DMS114 treated with DMSO at 0.1 percent for 48 hours (cell line): ENCODE data around the gene NEK7.

ENCODE experiments used
- DNase-seq: peaks from one replicate; lab custom pipeline; 2025; ENCODE audit not compliant: unreplicated experiment; lab: John Stamatoyannopoulos, UW

The NEK7 gene

DNA sequence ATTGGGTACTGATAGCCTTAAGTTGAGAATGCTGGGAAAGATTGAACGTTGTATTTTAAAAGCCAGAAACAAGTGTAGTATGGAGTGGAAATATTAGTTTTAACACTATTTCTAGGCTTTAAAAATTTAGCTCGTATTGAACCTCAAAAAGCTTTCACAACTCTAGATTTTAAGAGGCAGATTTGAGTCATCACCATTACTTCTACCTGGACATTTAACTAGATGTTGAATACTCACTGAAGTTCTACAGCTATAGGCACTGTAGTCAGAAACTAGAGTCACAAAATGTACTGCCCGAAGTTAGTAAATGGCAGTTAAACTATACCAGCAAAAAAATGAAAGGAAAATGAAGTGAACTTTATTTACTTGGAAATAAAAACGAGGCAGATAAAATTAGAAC lies 96.5 kb downstream of the NEK7 start:
- no peak for DNase-seq

DNA sequence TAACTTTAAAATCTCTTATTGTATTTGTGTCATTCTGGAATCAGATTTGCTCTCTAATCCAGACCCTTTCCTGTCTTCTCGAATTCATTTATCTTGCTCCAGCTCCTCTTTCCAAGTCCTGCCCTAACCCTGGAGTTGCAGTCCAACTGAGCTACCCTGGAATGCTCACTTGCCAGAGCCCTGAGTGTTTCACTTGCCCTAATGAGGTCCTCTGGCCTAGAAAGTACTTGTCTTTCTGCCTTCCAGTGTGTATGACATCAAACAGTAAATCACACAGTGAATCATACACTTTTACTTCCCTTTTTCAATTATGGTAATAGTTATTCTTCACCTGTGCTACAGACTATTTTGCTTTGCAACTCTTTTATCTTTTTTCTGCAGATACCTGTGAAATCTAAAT lies 96.9 kb downstream of the NEK7 start:
- DNase-seq = no peak

DNA sequence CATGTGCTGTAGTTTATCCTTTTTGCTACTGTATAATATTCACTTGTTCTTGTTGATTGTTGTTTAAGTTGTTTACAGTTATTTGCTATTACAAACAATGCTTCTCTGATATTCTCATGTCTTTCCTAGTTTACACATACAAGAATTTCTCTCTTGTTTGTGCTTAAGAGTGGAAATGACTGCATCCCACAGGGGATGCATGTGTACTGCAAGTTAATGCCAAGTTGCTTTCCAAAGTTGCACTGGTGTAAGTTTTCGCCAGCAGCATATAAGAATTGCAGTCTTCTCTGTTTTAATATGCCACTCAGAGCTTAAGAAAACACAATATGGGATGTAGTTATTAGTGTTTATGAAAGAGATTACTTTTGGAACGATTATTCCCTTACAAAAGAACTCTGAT lies 97.7 kb downstream of the NEK7 start:
- DNase-seq = no peak

DNA sequence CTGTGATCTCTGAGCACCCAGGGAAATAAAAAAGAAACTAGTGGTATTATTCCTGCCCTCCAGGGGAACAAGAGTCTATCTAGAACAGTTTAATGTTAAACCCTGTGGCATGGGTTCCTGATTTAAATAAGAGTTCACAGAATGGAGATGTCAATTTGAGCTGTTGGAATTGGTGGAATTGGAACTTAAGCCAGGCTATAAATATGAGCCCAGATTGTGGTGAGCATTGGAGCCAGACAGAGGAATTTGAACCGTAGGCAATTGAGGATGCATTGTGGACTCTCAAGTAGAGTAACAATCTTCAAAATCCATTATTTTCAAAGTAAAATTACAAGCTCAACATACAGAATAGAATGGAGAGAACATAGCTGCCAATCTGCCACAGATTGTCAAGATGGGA lies 98.2 kb downstream of the NEK7 start:
- DNase-seq = no peak

DNA sequence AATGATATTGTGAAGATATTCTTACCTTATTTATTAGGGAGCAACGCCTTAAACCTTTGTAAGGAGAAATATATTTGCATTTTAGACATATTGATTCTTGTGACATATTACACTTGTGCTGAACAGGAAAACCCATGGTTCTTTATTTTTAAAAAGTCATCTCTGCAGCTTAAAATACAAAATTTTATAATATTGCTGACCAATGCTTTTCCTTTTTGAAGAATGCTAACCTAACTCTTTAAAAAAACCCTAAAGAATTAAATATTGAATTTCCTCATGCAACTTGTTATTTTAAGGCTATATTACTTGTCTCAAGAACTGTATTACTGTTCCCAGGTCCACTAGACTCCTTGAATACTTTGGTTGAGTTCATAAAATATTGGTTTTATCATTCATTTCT lies 99.0 kb downstream of the NEK7 start:
- DNase-seq = no peak

DNA sequence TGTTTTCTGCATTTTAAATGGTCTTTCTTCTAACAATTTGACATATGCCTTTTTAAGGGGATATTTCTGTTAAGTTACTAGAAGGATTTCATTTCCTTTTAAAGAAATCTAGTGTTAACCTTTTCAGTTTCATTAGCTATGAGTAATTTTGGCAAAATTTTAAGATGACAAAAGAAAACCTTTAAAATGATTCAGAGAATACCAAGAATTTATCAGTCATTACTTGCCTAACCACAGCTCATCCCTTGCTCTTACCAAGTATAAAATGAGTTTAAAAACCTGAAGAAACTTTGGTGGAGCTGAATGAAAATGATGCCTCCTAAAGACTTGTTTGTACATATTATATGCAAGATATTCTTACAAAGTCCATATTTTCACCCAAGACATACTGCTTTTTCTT lies 101.7 kb downstream of the NEK7 start:
- DNase-seq = no peak

- DNase-seq = no peak
Measured at GRCh38 chr1:198259333-198260074, 102.7 kb downstream of the NEK7 start.

DNA sequence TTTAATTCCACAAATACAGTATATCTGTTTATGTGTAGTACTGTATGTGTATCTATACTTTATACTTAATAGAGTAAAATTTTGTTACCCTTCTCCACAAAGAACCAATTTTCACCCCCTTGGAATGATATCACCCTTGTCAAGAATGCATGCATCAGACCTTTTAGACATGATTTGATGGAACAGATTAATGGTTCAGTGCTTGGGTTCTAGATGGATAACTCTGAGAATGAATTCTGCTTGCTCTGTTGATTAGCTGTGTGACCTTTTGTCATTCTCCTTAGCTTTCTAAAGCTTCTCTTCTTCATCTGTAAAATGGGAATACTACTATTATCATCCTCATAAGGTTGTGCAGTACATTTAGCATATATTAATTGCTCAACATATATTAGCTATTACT lies 105.1 kb downstream of the NEK7 start:
- DNase-seq = no peak

DNA sequence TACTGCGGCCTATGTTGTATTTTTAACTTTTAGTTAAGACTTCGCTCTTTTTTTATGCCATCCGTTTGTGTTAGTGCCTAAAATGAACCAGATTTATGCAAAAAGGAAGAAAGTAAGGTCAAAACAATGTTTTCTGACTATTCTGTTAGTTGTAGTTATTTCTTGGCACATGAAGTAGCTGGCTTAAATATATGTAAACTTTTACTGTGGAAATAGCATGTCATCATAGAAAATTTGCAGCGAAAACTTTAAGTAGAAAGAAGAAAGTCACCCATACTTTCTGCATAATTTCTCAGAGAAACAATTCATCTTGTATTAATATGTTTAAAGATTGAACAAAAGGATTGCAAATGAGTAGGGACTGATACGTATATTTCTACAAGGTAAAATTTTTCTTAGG lies 106.4 kb downstream of the NEK7 start:
- no peak for DNase-seq

GRCh38 chr1:198264282-198264681 lies 107.5 kb downstream of the NEK7 start:
- no peak for DNase-seq

GRCh38 chr1:198265073-198265661 lies 108.4 kb downstream of the NEK7 start:
- DNase-seq = no peak

DNA sequence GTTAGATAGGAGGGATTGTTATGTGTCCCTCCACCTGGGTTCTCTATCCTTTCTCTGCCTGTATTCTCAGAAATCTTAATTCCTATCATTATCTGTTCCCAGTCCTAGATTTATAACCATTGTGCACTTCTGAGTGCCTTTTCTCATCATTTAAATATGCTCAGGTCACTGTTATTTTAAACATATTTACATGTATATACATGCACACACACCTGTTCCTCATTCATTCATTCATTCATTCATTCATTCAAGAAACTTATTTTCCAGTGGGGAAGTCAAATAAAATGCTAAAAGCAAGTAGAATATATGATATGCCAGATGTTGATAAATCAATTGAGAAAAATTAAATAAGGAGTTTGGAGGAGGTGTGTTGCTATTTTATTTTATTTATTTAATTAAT lies 110.3 kb downstream of the NEK7 start:
- no peak for DNase-seq

DNA sequence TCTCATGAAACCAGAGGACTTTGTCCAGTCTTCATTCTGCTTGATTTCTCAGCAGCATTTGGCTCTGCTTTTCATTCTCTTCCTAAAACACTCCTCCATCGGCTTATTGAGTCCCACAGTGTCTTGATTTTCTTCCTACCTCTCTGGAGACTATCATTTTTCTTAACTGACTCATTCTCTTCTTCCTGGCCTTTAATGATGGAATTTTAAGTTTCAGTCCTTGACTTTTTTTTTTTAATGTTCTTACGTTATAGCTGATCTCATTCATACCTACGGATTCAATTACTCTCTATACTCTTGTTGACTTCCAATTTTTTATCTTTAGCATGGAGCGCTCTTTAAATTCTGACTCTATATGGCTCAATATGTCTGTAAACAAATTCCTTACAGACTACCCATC lies 111.1 kb downstream of the NEK7 start:
- DNase-seq = no peak

DNA sequence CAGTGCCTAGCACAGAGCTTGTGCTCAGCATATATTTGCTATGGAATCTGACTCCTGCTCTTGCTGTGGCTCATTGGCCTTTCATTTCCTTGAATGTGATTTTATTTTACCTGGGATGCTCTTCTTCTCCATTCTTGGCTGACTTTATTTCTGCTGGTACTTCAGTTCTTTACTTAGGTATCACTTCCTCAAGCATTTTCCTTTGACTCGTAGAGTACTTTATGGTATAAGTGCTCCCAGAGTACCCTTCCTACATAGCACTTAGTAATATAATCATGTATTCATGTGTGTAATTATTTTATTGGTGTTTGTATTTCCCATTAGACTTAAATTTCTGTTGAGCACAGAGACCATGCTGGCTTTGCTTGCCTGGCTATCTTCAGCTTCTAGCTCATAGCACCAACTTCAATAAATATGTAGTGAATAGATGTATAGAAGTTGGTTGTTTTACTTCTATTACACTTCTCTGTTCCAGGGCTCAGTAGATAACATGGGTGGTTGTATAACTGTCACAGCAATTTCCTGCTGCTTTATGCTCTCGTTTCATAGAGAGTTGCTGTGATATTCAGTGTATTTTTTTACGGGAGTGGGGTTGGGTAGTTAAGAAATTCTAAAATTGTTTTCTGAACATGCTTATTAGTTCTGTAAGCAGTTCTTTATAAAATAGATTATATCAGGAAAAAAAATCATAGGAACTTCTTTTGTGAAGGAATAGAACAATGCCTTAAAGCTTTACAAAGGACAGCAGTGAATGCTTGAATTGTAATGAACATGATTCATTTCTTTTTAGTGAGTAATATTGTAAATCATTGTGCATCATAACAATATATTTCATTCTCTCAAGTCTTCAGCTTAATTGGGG lies 112.2 kb downstream of the NEK7 start:
- no peak for DNase-seq

DNA sequence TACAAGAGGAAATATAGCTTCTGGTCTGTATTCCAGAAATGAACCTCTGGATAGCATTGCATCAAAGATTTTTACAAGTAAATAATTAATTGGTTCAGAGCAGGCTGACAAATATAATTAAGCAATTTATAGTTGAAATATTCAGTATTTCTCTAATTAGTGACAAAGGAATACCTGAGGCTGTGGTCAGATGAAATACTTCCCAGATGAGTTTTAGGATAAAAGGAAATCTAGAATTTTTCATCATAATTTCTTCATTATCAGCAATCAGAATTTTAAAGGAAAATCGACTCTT lies 112.8 kb downstream of the NEK7 start:
- DNase-seq = no peak

DNA sequence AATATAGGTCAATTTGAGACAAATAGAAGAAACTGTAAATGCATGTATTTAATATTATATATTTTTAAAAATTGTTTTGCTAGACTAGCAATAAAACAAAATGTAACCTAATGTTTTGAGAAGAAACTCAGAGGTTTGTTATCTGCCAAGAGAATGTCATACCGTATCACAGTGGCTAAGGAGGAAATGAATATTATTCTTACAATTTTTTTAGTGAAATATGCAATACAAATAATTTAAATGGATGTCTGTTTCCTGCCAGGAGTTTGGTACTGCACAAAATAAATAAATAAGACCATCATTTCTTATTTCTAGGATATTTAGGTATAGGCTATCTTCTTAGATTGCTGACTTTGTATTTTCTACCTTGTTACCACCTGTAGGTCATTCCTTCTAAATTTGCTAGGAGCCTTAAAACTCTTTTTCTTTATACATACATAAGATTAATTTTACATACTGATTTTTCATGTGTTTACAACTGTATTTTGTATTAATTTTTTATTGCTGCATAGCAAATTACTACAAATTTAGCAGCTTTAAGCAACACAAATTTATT lies 113.6 kb downstream of the NEK7 start:
- no peak for DNase-seq

- DNase-seq = no peak
Measured at GRCh38 chr1:198271467-198271866, 114.7 kb downstream of the NEK7 start.

GRCh38 chr1:198272492-198272891 lies 115.7 kb downstream of the NEK7 start:
- no peak for DNase-seq

- no peak for DNase-seq
Measured at GRCh38 chr1:198273748-198274295, 117.0 kb downstream of the NEK7 start.

- DNase-seq = no peak
Measured at GRCh38 chr1:198275597-198275996, 118.8 kb downstream of the NEK7 start.

DNA sequence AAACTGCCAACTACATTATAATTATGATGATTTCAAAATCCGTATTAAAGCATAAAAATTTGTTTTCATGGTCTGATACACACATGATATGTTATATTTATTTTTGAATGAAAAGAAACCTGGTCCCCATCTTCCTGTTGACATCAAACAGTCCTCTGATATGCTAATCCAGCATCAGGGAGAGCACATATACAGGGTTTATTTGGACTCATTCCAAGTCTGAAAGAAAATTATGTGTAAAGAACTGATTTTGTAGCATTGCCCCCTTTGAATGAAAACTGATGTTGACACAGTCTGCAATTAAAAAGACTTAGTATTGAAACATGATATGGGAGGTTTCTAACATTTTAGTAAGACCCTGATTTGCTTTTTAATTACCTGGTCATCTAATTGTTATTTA lies 119.4 kb downstream of the NEK7 start:
- no peak for DNase-seq

DNA sequence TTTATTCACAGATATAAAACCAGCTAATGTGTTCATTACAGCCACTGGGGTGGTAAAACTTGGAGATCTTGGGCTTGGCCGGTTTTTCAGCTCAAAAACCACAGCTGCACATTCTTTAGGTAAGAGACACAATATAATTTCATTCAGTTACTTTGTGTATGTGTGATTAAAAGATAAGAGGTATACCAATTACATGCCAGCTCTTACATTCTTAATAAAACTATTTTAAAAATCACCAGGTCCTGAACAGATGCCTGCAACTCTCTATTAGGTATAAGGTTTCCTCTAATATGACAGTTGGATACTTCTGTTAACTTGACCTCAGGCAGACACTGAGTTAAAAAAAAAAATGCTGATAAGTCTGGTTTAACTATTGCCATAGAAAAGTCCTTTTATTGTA lies 122.1 kb downstream of the NEK7 start:
- no peak for DNase-seq
